Erythroblast (primary cell): Measurements from ENCODE around the gene TYSND1.
"Not testable (repeated sequence)": the region's sequence is repeated elsewhere in the genome, so short reads cannot be mapped to it uniquely, and the experiment has no call there.

Experiments
- GATA1 ChIP-seq: IDR thresholded peaks from 2 replicates; pipeline ENCODE4 v1.6.1; 2011; ENCODE audit warnings: low read depth, mild to moderate bottlenecking, control low read depth, low read length, moderate library complexity
- POLR2A ChIP-seq: IDR thresholded peaks from 2 replicates; pipeline ENCODE4 v1.6.1; 2011; ENCODE audit warnings: mild to moderate bottlenecking, low read length

DNA sequence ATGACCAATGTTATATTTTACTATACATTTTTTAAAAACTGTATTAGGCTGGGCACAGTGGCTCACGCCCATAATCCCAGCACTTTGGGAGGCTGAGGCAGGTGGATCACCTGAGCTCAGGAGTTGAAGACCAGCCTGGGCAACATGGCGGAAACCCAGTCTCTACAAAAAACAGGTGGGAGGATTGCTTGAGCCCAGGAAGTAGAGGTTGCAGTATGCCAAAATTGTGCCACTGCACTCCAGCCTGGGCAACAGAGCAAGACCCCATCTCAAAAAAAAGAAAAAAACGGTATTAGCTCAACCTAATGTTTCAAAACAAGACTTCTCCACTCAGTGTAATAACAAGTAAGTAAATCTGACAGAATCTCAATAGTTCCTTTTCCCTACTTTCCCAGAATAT is 12.9 kb upstream of the TYSND1 start:
- not testable (repeated sequence) for TF ChIP-seq POLR2A, GATA1
